Measurements from ENCODE around the gene ADGRG6. TPM values are rescaled to one million over a fixed set of nuclear protein-coding genes. Genes with fewer than 3 reads are reported as not detected.

The ADGRG6 gene
- total RNA-seq, 2 donors from 2014 or later = 17.0 to 17.9 TPM

DNA sequence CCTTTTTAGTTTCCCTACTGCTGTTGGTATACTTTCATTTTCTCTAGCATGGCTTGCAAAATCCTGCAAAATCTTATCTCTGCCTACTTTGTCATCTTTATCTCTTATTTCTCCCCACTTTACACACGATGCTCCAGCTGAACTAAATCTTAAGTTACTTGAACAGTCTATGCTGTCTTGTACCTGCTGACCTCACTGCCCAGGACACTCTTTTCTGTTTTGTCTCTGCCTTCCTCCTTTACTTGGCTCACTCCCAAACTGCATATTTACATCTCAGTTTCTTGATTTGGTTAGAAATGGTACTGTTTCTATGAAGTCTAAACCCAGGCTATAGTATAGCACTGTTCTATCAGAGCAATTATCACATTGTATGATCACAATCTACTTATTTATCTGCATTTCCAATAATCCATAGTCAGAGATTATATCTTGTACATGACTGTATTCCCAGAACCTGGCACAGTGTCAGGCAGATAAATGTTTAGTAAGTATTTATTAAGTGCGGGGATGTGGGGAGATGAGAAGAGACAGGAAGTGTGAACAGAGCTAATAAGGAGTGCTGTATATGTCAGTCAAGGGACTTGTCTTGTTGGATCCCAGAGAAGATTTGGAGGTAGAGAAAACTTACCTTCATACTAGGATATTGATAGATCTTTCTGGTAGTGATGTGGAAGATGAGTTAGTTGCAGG, 57.6 kb downstream of the ADGRG6 start:
- intact Hi-C loops (cut with DNase I) = no loop called here
- no peaks in the 10 kb centered on the region for H3K4me1 ChIP-seq
- H3K9ac ChIP-seq (ENCODE audit: low read depth in 2 of 2, low read length in 2 of 2) = no peak overlapping the region
- H3K27me3 ChIP-seq = no peaks in the 10 kb centered on the region
- H3K36me3 ChIP-seq = no peaks in the 10 kb centered on the region
- TF ChIP-seq, protein P1, sequence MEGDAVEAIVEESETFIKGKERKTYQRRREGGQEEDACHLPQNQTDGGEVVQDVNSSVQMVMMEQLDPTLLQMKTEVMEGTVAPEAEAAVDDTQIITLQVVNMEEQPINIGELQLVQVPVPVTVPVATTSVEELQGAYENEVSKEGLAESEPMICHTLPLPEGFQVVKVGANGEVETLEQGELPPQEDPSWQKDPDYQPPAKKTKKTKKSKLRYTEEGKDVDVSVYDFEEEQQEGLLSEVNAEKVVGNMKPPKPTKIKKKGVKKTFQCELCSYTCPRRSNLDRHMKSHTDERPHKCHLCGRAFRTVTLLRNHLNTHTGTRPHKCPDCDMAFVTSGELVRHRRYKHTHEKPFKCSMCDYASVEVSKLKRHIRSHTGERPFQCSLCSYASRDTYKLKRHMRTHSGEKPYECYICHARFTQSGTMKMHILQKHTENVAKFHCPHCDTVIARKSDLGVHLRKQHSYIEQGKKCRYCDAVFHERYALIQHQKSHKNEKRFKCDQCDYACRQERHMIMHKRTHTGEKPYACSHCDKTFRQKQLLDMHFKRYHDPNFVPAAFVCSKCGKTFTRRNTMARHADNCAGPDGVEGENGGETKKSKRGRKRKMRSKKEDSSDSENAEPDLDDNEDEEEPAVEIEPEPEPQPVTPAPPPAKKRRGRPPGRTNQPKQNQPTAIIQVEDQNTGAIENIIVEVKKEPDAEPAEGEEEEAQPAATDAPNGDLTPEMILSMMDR (IDR thresholded peaks at IDR 0.05) = no peak
- H3K9me3 ChIP-seq = no peaks in the 10 kb centered on the region
- no peak for DNase-seq
- H3K27ac ChIP-seq = no peak overlapping the region
- no peak overlapping the region for H3K4me3 ChIP-seq

GRCh38 chr6:142361345-142361744, 59.5 kb downstream of the ADGRG6 start:
- Histone ChIP-seq H3K4me1 (no peaks in the 10 kb centered on the region), H3K27ac (no peak overlapping the region), H3K4me3 (no peak overlapping the region), H3K9ac (ENCODE audit: low read depth in 2 of 2, low read length in 2 of 2) (no peak overlapping the region), H3K9me3 (no peaks in the 10 kb centered on the region), H3K36me3 (no peaks in the 10 kb centered on the region), H3K27me3 (no peaks in the 10 kb centered on the region)
- intact Hi-C loops (cut with DNase I) = no loop called here
- no peak for DNase-seq
- TF ChIP-seq, protein P1 (IDR thresholded peaks at IDR 0.05) = no peak

DNA sequence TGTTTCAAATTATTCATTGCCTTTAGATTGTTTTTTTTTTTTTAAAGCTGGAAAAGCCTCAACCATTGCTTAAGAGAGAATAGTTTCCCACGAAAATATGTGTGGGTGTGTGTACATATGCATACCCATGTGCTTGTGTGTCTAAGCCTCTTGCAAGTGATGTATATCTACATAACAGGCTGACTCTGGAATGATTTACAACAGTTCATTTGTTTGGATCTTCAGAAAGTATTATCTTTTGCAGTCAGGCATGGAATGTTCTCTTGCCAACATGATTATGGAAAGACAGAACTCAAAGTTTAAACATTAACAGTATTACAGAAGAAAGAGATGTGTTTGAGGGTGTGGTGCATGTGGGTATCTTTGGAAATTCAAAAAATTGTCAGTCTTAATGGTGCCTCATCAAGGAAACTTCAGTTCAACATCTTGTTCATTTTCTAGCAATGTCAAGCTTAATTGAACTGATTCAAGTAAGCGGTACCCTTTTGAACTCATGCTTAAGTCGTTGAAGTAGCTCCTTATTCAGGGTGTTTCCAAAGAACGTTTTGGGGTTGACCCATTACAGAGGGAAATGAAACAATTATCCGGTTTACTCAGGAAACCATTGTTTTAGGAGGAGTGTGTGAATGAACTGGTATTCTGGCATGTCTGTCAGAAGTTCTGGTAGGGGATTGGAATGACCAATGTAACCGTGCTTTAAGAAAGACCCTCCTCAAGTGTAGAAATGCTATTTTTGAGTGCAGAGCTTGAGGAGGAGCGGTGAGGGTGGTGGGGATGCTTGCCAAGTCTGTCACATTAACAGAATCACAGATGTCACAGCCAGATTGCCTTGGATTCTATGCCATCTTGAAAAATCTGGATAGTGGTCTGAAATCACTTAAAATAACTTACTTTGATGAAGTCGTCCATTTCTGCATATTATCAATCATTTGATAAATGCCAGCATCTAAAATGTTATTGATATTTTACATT, 60.3 kb downstream of the ADGRG6 start:
- Histone ChIP-seq H3K36me3 (no peaks in the 10 kb centered on the region), H3K27me3 (no peaks in the 10 kb centered on the region), H3K9ac (ENCODE audit: low read depth in 2 of 2, low read length in 2 of 2) (no peak overlapping the region), H3K4me3 (no peak overlapping the region), H3K4me1 (no peaks in the 10 kb centered on the region), H3K9me3 (no peaks in the 10 kb centered on the region), H3K27ac (no peak overlapping the region)
- TF ChIP-seq, protein P1 (IDR thresholded peaks at IDR 0.05) = no peak
- no peak for DNase-seq
- intact Hi-C loops (cut with DNase I) = no loop called here

DNA sequence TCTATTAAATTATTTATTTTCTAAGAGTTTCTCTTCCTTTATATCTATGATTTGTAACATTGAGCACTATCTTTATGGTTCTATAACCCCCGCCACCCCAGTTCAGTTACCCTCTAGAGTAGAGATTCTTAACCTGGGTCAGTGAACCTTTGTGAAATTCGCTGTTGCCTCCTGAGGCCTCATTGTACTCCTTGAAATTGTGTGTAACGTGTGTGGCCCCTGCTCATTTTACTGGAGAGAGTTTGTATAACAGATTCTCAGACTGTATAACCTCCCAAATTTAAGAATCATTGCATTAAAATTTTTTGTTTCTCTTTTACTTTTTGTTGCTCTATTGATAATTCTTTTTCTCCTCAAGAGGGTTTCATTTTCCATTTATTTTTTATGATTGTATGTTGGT, 65.3 kb downstream of the ADGRG6 start:
- TF ChIP-seq, protein P1 (IDR thresholded peaks at IDR 0.05) = no peak
- no peak overlapping the region for H3K27ac ChIP-seq
- no peak overlapping the region for H3K9ac ChIP-seq (ENCODE audit: low read depth in 2 of 2, low read length in 2 of 2)
- intact Hi-C loops (cut with DNase I) = no loop called here
- H3K4me1 ChIP-seq = no peaks in the 10 kb centered on the region
- H3K9me3 ChIP-seq = no peaks in the 10 kb centered on the region
- no peaks in the 10 kb centered on the region for H3K36me3 ChIP-seq
- no peak overlapping the region for H3K4me3 ChIP-seq
- H3K27me3 ChIP-seq = no peaks in the 10 kb centered on the region
- DNase-seq = no peak

DNA sequence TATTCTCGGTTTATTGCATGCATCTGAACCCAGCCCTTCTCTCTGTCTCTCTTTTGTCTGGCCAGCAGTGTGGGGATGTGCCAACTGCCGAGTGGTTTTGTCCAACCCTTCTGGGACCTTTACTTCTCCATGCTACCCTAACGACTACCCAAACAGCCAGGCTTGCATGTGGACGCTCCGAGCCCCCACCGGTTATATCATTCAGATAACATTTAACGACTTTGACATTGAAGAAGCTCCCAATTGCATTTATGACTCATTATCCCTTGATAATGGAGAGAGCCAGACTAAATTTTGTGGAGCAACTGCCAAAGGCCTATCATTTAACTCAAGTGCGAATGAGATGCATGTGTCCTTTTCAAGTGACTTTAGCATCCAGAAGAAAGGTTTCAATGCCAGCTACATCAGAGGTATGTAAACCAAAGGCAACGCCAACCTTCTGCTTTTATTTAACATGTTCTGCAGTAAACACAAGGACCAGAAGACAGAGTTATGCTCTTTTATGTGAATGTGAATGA, 65.8 kb downstream of the ADGRG6 start:
- no peak overlapping the region for H3K9ac ChIP-seq (ENCODE audit: low read depth in 2 of 2, low read length in 2 of 2)
- H3K9me3 ChIP-seq = no peaks in the 10 kb centered on the region
- intact Hi-C loops (cut with DNase I) = no loop called here
- no peak overlapping the region for H3K4me3 ChIP-seq
- no peak overlapping the region for H3K27ac ChIP-seq
- H3K36me3 ChIP-seq = no peaks in the 10 kb centered on the region
- TF ChIP-seq, protein P1 (IDR thresholded peaks at IDR 0.05) = no peak
- DNase-seq = no peak
- no peaks in the 10 kb centered on the region for H3K27me3 ChIP-seq
- H3K4me1 ChIP-seq = no peaks in the 10 kb centered on the region

Data from colonic mucosa (tissue), 4 donors.